ENCODE data around the gene MYOD1.

Gene MYOD1

GRCh38 chr11:17702876-17703275 is 16.5 kb upstream of the MYOD1 start:
- ATAC-seq (no peak), DNase-seq (no peak)

- DNase-seq: no peak
- peak; percentile 30 for ATAC-seq
Observed at GRCh38 chr11:17703951-17704350, 15.4 kb upstream of the MYOD1 start.

- ATAC-seq (no peak), DNase-seq (no peak)
Observed at GRCh38 chr11:17707830-17708229, 11.5 kb upstream of the MYOD1 start.

- ATAC-seq: no peak
- DNase-seq: no peak
Observed at GRCh38 chr11:17711836-17712235, 7.5 kb upstream of the MYOD1 start.

GRCh38 chr11:17713851-17714250 is 5.5 kb upstream of the MYOD1 start:
- DNase-seq (no peak), ATAC-seq (no peak)

- DNase-seq (no peak), ATAC-seq (no peak)
Observed at GRCh38 chr11:17714356-17714854, 5.0 kb upstream of the MYOD1 start.

- ATAC-seq: no peak
- DNase-seq: no peak
Observed at GRCh38 chr11:17714870-17715269, 4.5 kb upstream of the MYOD1 start.

- ATAC-seq (no peak), DNase-seq (no peak)
Observed at GRCh38 chr11:17716807-17717206, 2.6 kb upstream of the MYOD1 start.

- ATAC-seq: no peak
- DNase-seq: no peak
Observed at GRCh38 chr11:17718015-17718414, 1.4 kb upstream of the MYOD1 start.

GRCh38 chr11:17718510-17718962 is 835 bp upstream of the MYOD1 start:
- DNase-seq (no peak), ATAC-seq (no peak)

GRCh38 chr11:17719938-17720795 is 796 bp downstream of the MYOD1 start:
- no peak for ATAC-seq
- no peak for DNase-seq

GRCh38 chr11:17720796-17721171 is 1.4 kb downstream of the MYOD1 start:
- ATAC-seq (no peak), DNase-seq (no peak)

- DNase-seq: no peak
Observed at GRCh38 chr11:17721242-17721999, 2.0 kb downstream of the MYOD1 start.

GRCh38 chr11:17722000-17722643 is 2.8 kb downstream of the MYOD1 start:
- DNase-seq: no peak
- ATAC-seq: no peak

More at GRCh38 chr11:17721242-17721999, 2.0 kb downstream of the MYOD1 start:
- ATAC-seq: no peak

- DNase-seq (no peak), ATAC-seq (no peak)
Observed at GRCh38 chr11:17724020-17724908, 4.9 kb downstream of the MYOD1 start.

GRCh38 chr11:17725174-17725573 is 5.8 kb downstream of the MYOD1 start:
- ATAC-seq (no peak), DNase-seq (no peak)

- ATAC-seq: no peak
Observed at GRCh38 chr11:17730137-17730536, 10.8 kb downstream of the MYOD1 start.

GRCh38 chr11:17730608-17731462 is 11.5 kb downstream of the MYOD1 start:
- ATAC-seq (peak; percentile 75), DNase-seq (peak; percentile 80)

More at GRCh38 chr11:17730137-17730536, 10.8 kb downstream of the MYOD1 start:
- DNase-seq: no peak

- no peak for DNase-seq
- no peak for ATAC-seq
Observed at GRCh38 chr11:17733261-17733660, 13.9 kb downstream of the MYOD1 start.

GRCh38 chr11:17734418-17734911 is 15.1 kb downstream of the MYOD1 start, which contains the start of gene KCNC1:
TSS of gene KCNC1 (plus strand) at chr11:17734781. CDS start at chr11:17736003, 1,222 bp downstream.
- ATAC-seq (no peak), DNase-seq (no peak)

Measured in stimulated activated naive CD8-positive, alpha-beta T cell treated with anti-CD3 and anti-CD28 coated beads, Interleukin-15, Interleukin-2, amounts not matched to agents 100 U/mL and 50 U/mL, for 24 hours (primary cell).